OCI-LY7 (cell line): ENCODE results near the gene THSD7A. TPM values are rescaled to one million over a fixed set of nuclear protein-coding genes. Genes with fewer than 3 reads are reported as not detected.

ENCODE experiments used
- BruUV-seq: library from RNA; stranded (reverse); fragments of 400-500 nt; replicated peaks from 2 replicates; lab custom pipeline; 2021; lab: Mats Ljungman, UMichigan
- CTCF ChIA-PET: fragments of 300-600 bp; sonication (Branson Sonifier 250); formaldehyde crosslinking; loops from one replicate; lab custom pipeline; 2022; ENCODE audit warnings: antibody characterized with exemption; ENCODE audit not compliant: unreplicated experiment; lab: Charles Lee
- POLR2A ChIA-PET: fragments of 300-600 bp; sonication (Branson Sonifier 250); formaldehyde crosslinking; loops from one replicate; lab custom pipeline; 2022; ENCODE audit warnings: antibody characterized with exemption; lab: Charles Lee
- DNase-seq: peaks from one replicate; pipeline ENCODE4 v3.0.0-alpha.2; 2015; ENCODE audit warnings: low spot score
- H2AFZ ChIP-seq: fragments of 200-600 bp; sonication (generic), shearing (Covaris generic); 2 replicates; pipeline ENCODE4 v1.6.1; 2014; ENCODE audit warnings: mild to moderate bottlenecking, antibody characterized with exemption, low read length, moderate library complexity
- H3K27ac ChIP-seq: fragments of 200-600 bp; sonication (generic); 2 replicates; pipeline ENCODE4 v1.5.1; 2014; ENCODE audit warnings: mixed run types, low read depth, mild to moderate bottlenecking, moderate library complexity, low read length, inconsistent platforms; ENCODE audit not compliant: poor library complexity, severe bottlenecking
- H3K36me3 ChIP-seq: fragments of 200-600 bp; sonication (generic); 2 replicates; pipeline ENCODE4 v1.6.1; 2014; ENCODE audit warnings: mild to moderate bottlenecking, antibody characterized with exemption, low read length, moderate library complexity, mixed read lengths; ENCODE audit not compliant: insufficient read depth
- H3K4me1 ChIP-seq: fragments of 200-600 bp; sonication (generic); 2 replicates; pipeline ENCODE4 v1.5.1; 2014; ENCODE audit warnings: mild to moderate bottlenecking, low read length; ENCODE audit not compliant: insufficient read depth, poor library complexity, severe bottlenecking
- H3K4me2 ChIP-seq: fragments of 200-600 bp; sonication (generic); 2 replicates; pipeline ENCODE4 v1.6.1; 2014; ENCODE audit warnings: mild to moderate bottlenecking, low read length
- H3K4me3 ChIP-seq: fragments of 200-600 bp; sonication (generic); 2 replicates; pipeline ENCODE4 v1.5.1; 2014; ENCODE audit warnings: mild to moderate bottlenecking, low read depth, low read length; ENCODE audit not compliant: poor library complexity, severe bottlenecking
- H3K79me2 ChIP-seq: fragments of 200-600 bp; sonication (generic); 2 replicates; pipeline ENCODE4 v1.6.1; 2016; ENCODE audit warnings: low read depth, mild to moderate bottlenecking, low read length, moderate library complexity, mixed read lengths; ENCODE audit not compliant: insufficient read depth
- H3K9me2 ChIP-seq: fragments of 200-600 bp; sonication (generic); 2 replicates; pipeline ENCODE4 v1.6.1; 2016; ENCODE audit warnings: mild to moderate bottlenecking, low read length, mixed read lengths; ENCODE audit not compliant: insufficient read depth
- H3K9me3 ChIP-seq: fragments of 200-600 bp; sonication (generic); 2 replicates; pipeline ENCODE4 v1.6.1; 2014; ENCODE audit warnings: mild to moderate bottlenecking, mixed run types, low read length, mixed read lengths
- H4K20me1 ChIP-seq: fragments of 200-600 bp; sonication (generic); 2 replicates; pipeline ENCODE4 v1.6.1; 2014; ENCODE audit warnings: mild to moderate bottlenecking, antibody characterized with exemption, low read length, moderate library complexity, mixed read lengths; ENCODE audit not compliant: insufficient read depth
- CTCF ChIP-seq: fragments of 200-600 bp; sonication (generic); conservative IDR thresholded peaks from 2 replicates; pipeline ENCODE4 v1.5.1; 2014; ENCODE audit warnings: mild to moderate bottlenecking, antibody characterized with exemption, low read length, moderate library complexity, mixed read lengths
- EZH2phosphoT487 ChIP-seq: fragments of 200-600 bp; sonication (generic); IDR thresholded peaks from 2 replicates; pipeline ENCODE4 v1.6.1; 2018; ENCODE audit warnings: low read depth, borderline replicate concordance, mild to moderate bottlenecking, mixed run types, antibody characterized with exemption, low read length, moderate library complexity, mixed read lengths
- intact Hi-C: fragments of 100-400 bp; cut with micrococcal nuclease; formaldehyde crosslinking; loops from one replicate; pipeline ENCODE4 v1.10.0; 2022; ENCODE audit not compliant: unreplicated experiment
- total RNA-seq, 2 experiments: library from RNA; depleted of rRNA in 1 of 2; stranded (reverse); fragments of >200 nt in 1 of 2; shearing (Covaris generic) in 1 of 2; gene quantifications; 2 replicates each; pipeline ENCODE4 v1.2.3, GENCODE V29; 2014 to 2022

Gene THSD7A
- total RNA-seq, 2 experiments from 2014 or later = 0.13 TPM; not detected in 1

GRCh38 chr7:11576310-11576709 is 255.7 kb downstream of the THSD7A start:
- H2AFZ ChIP-seq = no peak overlapping the region
- H3K4me1 ChIP-seq = no peaks in the 10 kb centered on the region
- H3K9me3 ChIP-seq = no peaks in the 10 kb centered on the region
- ChIA-PET POLR2A (no interaction called here), CTCF (no interaction called here)
- H3K9me2 ChIP-seq = no peaks in the 10 kb centered on the region
- H3K4me2 ChIP-seq = no peak overlapping the region
- no peak overlapping the region for H3K27ac ChIP-seq
- no peaks in the 10 kb centered on the region for H3K79me2 ChIP-seq
- H4K20me1 ChIP-seq = no peaks in the 10 kb centered on the region
- DNase-seq = no peak
- intact Hi-C loops = no loop called here
- no peak overlapping the region for H3K4me3 ChIP-seq
- no TSS peak for BruUV-seq
- no peak for TF ChIP-seq CTCF
- TF ChIP-seq EZH2phosphoT487 = no peak
- H3K36me3 ChIP-seq = no peaks in the 10 kb centered on the region

GRCh38 chr7:11573128-11573750 is 258.8 kb downstream of the THSD7A start:
- Histone ChIP-seq H3K36me3 (no peaks in the 10 kb centered on the region), H3K79me2 (no peaks in the 10 kb centered on the region), H2AFZ (no peak overlapping the region), H3K9me2 (no peaks in the 10 kb centered on the region), H3K27ac (no peak overlapping the region), H3K9me3 (no peaks in the 10 kb centered on the region), H3K4me2 (no peak overlapping the region), H4K20me1 (no peaks in the 10 kb centered on the region), H3K4me3 (no peak overlapping the region), H3K4me1 (no peaks in the 10 kb centered on the region)
- TF ChIP-seq EZH2phosphoT487 (no peak), CTCF (no peak)
- BruUV-seq = no TSS peak
- CTCF ChIA-PET = no interaction called here
- intact Hi-C loops = no loop called here
- POLR2A ChIA-PET = no interaction called here
- no peak for DNase-seq

GRCh38 chr7:11570922-11571550 is 261.0 kb downstream of the THSD7A start:
- intact Hi-C loops = no loop called here
- TF ChIP-seq CTCF = no peak
- TF ChIP-seq EZH2phosphoT487 = no peak
- H2AFZ ChIP-seq = no peak overlapping the region
- no peaks in the 10 kb centered on the region for H3K9me3 ChIP-seq
- no peaks in the 10 kb centered on the region for H3K36me3 ChIP-seq
- H4K20me1 ChIP-seq = no peaks in the 10 kb centered on the region
- no peaks in the 10 kb centered on the region for H3K79me2 ChIP-seq
- ChIA-PET POLR2A (no interaction called here), CTCF (no interaction called here)
- no peak overlapping the region for H3K4me2 ChIP-seq
- no TSS peak for BruUV-seq
- H3K9me2 ChIP-seq = no peaks in the 10 kb centered on the region
- H3K27ac ChIP-seq = no peak overlapping the region
- H3K4me1 ChIP-seq = no peaks in the 10 kb centered on the region
- H3K4me3 ChIP-seq = no peak overlapping the region
- DNase-seq = no peak
